ENCODE measurements around the gene TMEM45A.

Gene TMEM45A

GRCh38 chr3:100605358-100605757, 112.9 kb downstream of the TMEM45A start:
- intact Hi-C loops (cut with DNase I) = no loop called here
- no peak for DNase-seq

- DNase-seq = no peak
- intact Hi-C loops (cut with DNase I) = no loop called here
Observed at GRCh38 chr3:100606894-100607512, 114.6 kb downstream of the TMEM45A start.

GRCh38 chr3:100609305-100609704, 116.9 kb downstream of the TMEM45A start, which contains the start of gene ADGRG7:
Gene ADGRG7, plus strand, starts transcription at chr3:100609601. Its CDS starts 256 bp downstream, at chr3:100609857.
- intact Hi-C loops (cut with DNase I) = no loop called here
- DNase-seq = no peak

GRCh38 chr3:100609963-100610362, 117.5 kb downstream of the TMEM45A start:
- DNase-seq = no peak
- intact Hi-C loops (cut with DNase I) = no loop called here

- no peak for DNase-seq
- intact Hi-C loops (cut with DNase I) = no loop called here
Observed at GRCh38 chr3:100611221-100611620, 118.8 kb downstream of the TMEM45A start.

- intact Hi-C loops (cut with DNase I) = no loop called here
- no peak for DNase-seq
Observed at GRCh38 chr3:100613721-100614390, 121.4 kb downstream of the TMEM45A start.

- intact Hi-C loops (cut with DNase I) = no loop called here
- DNase-seq = no peak
Observed at GRCh38 chr3:100614941-100615340, 122.5 kb downstream of the TMEM45A start.

- intact Hi-C loops (cut with DNase I) = no loop called here
- DNase-seq = no peak
Observed at GRCh38 chr3:100615684-100616083, 123.3 kb downstream of the TMEM45A start.

GRCh38 chr3:100621251-100621650, 128.8 kb downstream of the TMEM45A start:
- DNase-seq = no peak
- intact Hi-C loops (cut with DNase I) = no loop called here
